Measurements from ENCODE around the gene CCDC71. TPM values are rescaled to one million over a fixed set of nuclear protein-coding genes. Genes with fewer than 3 reads are reported as not detected.

Gene CCDC71
- total RNA-seq, 1 donor from 2014 or later = 33.4 TPM

DNA sequence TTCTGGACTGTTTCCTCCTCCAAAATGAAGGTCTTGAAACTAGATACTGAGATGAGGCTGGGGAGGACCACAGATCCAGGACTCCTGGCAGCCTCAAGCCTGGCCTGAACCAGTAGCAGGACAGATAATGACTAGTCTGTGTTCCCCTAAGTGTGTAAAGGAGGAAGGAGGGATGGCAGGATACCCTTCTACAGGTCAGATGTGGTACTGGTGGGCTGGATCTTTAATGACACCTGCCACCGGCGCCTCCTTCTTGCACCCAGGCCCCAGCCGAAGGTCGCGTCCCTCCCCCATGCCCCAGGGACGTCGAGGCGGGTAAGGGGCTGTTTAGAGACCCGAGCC, 46.1 kb downstream of the CCDC71 start:
- peak overlapping the region; percentile 90 for H3K4me3 ChIP-seq (ENCODE audit: low read depth, low read length)
- no peak for TF ChIP-seq CTCF (conservative IDR thresholded peaks at IDR 0.05; ENCODE audit: low read depth, low read length)
- DNase-seq (ENCODE audit: low read depth) = no peak

- no peak for TF ChIP-seq CTCF (conservative IDR thresholded peaks at IDR 0.05; ENCODE audit: low read depth, low read length)
- H3K4me3 ChIP-seq (ENCODE audit: low read depth, low read length) = peak overlapping the region; percentile 90
- no peak for DNase-seq (ENCODE audit: low read depth)
Measured at GRCh38 chr3:49119439-49119838, 46.7 kb downstream of the CCDC71 start.

DNA sequence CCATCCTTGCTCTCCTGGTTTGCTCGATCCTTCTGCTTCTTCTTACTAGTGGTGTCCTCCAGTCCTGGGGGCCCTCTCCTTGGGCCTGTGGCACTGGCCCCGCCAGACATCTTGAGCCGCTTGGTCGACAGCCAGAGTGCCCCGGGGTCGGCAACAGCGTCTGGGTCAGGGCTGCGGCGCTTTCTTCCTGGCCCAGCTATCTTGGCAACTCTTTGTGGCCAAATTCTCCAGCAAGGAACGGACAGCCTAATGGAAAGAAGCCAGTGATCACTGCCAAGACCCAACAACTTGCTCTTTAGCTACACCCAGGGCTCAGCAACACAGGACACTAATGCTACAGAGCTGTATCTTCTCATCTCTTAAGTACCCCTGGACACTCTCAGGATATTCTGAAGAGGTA, 47.1 kb downstream of the CCDC71 start:
- no peak for DNase-seq (ENCODE audit: low read depth)
- peak overlapping the region; percentile 90 for H3K4me3 ChIP-seq (ENCODE audit: low read depth, low read length)
- TF ChIP-seq CTCF (conservative IDR thresholded peaks at IDR 0.05; ENCODE audit: low read depth, low read length) = no peak

Other genes starting within 250 kb of the CCDC71 start
- gene ARIH2, start 247.5 kb downstream of the CCDC71 start, total RNA-seq = 44.8 and 76.7 TPM in 2 replicates
- gene P4HTM, start 176.1 kb downstream of the CCDC71 start, total RNA-seq = 17.1 and 23.2 TPM in 2 replicates
- gene WDR6, start 158.9 kb downstream of the CCDC71 start, total RNA-seq = 86.1 and 99.5 TPM in 2 replicates
- gene DALRD3, start 147.8 kb downstream of the CCDC71 start, total RNA-seq = 55.0 and 64.3 TPM in 2 replicates
- 160 and 280 TPM in 2 replicates for gene NDUFAF3, start 144.2 kb downstream of the CCDC71 start, total RNA-seq
- 253 and 258 TPM in 2 replicates for gene IMPDH2, start 136.9 kb downstream of the CCDC71 start, total RNA-seq
- 53.6 and 103 TPM in 2 replicates for gene QRICH1, start 72.3 kb downstream of the CCDC71 start, total RNA-seq
- 299 and 306 TPM in 2 replicates for gene QARS1, start 61.6 kb downstream of the CCDC71 start, total RNA-seq
- gene USP19, start 45.5 kb downstream of the CCDC71 start, total RNA-seq = 34.7 and 35.9 TPM in 2 replicates
- gene LAMB2, start 33.3 kb downstream of the CCDC71 start, total RNA-seq = 116 and 232 TPM in 2 replicates
- gene KLHDC8B, start 5.3 kb upstream of the CCDC71 start, total RNA-seq = 8.0 and 16.5 TPM in 2 replicates
- gene C3orf62, start 110.9 kb upstream of the CCDC71 start, total RNA-seq = 0.51 and 0.92 TPM in 2 replicates
- 6.2 and 8.7 TPM in 2 replicates for gene USP4, start 173.7 kb upstream of the CCDC71 start, total RNA-seq
- gene GPX1, start 192.0 kb upstream of the CCDC71 start, total RNA-seq = 339 and 557 TPM in 2 replicates
- 355 and 504 TPM in 2 replicates for gene RHOA, start 245.6 kb upstream of the CCDC71 start, total RNA-seq
- 16.9 and 21.7 TPM in 2 replicates for gene TCTA, start 246.1 kb upstream of the CCDC71 start, total RNA-seq

Data from epithelial cell of proximal tubule (primary cell).